Measurements from ENCODE around the gene PDE4D.
A peak's percentile ranks its signal among the peaks of the same experiment; 100 is the strongest.

The PDE4D gene

DNA sequence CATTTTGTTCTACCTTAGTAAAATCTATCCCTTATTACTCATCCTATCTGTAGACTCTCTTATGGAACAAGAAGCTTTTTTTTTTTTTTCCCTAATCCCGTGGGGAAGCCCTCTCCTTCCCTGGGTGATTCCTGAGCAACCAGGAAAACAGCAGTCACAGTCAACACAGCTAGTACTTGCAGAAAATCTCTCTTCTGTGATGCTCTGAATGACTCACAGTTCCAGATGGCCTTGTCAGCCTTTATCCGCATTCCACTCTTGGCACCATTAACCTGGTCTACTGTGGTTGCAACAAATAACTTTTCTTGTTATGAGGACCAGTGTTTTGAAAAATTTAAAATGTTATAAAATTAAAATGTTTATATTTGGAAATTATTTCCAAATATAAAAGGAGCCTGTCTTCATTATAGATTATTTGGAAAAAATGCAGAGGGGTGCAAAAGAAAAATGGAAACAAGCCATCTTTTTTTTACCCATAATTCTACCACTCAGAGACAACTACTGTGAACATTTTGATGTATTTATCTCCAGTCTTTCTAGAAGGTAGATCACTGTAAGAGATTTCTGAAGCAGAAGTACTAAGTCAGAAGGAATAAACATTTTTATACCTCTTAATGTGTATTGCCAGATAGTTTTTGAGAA is 824.0 kb downstream of the PDE4D start:
- Histone ChIP-seq H3K4me1 (peaks cover 14% of the 10 kb centered on the region), H3K36me3 (no peaks in the 10 kb centered on the region), H3K9me3 (no peaks in the 10 kb centered on the region), H3K4me3 (ENCODE audit: low read depth, low read length) (no peak overlapping the region), H3K27me3 (no peaks in the 10 kb centered on the region)
- TF ChIP-seq, protein P1, sequence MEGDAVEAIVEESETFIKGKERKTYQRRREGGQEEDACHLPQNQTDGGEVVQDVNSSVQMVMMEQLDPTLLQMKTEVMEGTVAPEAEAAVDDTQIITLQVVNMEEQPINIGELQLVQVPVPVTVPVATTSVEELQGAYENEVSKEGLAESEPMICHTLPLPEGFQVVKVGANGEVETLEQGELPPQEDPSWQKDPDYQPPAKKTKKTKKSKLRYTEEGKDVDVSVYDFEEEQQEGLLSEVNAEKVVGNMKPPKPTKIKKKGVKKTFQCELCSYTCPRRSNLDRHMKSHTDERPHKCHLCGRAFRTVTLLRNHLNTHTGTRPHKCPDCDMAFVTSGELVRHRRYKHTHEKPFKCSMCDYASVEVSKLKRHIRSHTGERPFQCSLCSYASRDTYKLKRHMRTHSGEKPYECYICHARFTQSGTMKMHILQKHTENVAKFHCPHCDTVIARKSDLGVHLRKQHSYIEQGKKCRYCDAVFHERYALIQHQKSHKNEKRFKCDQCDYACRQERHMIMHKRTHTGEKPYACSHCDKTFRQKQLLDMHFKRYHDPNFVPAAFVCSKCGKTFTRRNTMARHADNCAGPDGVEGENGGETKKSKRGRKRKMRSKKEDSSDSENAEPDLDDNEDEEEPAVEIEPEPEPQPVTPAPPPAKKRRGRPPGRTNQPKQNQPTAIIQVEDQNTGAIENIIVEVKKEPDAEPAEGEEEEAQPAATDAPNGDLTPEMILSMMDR (IDR thresholded peaks at IDR 0.05; ENCODE audit: low read depth, low read length): no peak
- DNase-seq: peak; percentile 67

DNA sequence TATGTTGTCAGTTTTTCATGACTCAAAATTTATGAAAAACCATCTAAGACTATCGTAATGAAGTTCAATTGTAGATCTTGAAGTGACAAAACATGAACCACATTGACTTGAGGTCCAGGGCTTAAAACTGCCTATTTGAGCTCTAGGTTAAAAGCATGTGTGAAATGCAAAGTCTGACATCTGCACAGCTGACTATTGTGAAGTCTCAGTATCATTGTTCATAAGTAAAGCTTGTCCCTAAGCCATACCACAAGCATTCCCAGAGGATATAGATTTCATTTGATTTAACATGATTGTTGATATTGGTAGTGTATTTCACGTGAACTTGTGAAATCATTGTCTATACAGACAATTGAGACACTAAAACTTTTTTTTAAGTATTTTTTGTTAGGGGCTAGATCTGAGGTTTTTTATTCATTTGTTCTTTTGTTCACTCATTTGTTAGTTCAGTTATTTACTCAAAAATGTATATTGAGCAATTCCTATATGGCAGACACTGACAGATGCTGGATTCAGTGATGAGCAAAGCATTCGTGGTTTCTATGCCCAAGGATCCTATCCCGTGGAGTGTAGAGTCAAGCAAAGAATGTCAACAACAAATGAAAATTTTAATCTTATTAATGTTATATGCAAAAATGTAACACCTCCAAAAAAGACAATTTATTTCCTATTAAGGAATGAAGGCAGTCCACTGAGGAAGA is 825.4 kb downstream of the PDE4D start:
- no peaks in the 10 kb centered on the region for H3K27me3 ChIP-seq
- peaks cover 17% of the 10 kb centered on the region for H3K4me1 ChIP-seq
- no peak for DNase-seq
- H3K36me3 ChIP-seq: no peaks in the 10 kb centered on the region
- TF ChIP-seq, protein P1 (IDR thresholded peaks at IDR 0.05; ENCODE audit: low read depth, low read length): no peak
- no peak overlapping the region for H3K4me3 ChIP-seq (ENCODE audit: low read depth, low read length)
- H3K9me3 ChIP-seq: no peaks in the 10 kb centered on the region

DNA sequence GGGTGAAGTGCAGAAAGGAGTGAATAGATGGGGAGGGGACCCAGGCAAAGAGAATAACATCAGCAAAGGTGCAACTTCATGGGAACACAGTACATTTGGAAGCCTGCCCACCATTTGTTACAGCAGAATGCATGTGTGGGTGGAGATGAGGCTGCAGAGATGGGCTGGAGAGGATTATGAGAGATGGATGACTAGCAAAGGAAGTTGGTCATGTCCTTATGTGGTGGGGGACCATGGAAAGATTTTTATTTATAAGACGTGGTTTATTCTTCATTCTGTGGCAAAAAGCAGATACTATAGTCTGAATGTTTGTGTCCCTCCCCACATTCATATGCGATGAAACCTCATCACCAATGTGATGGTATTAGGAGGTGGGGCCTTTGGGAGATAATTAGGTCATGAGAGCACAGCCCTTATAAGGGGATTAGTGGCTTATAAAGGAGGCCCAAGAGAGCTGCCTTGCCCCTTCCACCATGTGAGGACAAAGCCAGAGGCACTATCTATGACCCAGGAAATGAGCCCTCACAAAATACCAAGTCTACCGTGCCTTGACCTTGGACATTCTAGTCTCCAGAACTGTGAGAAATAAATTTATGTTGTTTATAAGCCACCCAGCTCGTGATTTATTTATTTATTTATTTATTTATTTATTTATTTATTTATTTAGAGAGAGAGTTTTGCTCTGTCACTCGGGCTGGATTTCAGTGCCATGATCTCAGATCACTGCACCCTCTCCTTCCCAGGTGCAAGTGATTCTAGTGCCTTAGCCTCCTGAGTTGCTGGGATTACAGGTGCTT is 827.0 kb downstream of the PDE4D start:
- no peak for DNase-seq
- TF ChIP-seq, protein P1 (IDR thresholded peaks at IDR 0.05; ENCODE audit: low read depth, low read length): no peak
- H3K4me3 ChIP-seq (ENCODE audit: low read depth, low read length): no peak overlapping the region
- no peaks in the 10 kb centered on the region for H3K36me3 ChIP-seq
- no peaks in the 10 kb centered on the region for H3K9me3 ChIP-seq
- no peaks in the 10 kb centered on the region for H3K27me3 ChIP-seq
- peaks cover 24% of the 10 kb centered on the region for H3K4me1 ChIP-seq

DNA sequence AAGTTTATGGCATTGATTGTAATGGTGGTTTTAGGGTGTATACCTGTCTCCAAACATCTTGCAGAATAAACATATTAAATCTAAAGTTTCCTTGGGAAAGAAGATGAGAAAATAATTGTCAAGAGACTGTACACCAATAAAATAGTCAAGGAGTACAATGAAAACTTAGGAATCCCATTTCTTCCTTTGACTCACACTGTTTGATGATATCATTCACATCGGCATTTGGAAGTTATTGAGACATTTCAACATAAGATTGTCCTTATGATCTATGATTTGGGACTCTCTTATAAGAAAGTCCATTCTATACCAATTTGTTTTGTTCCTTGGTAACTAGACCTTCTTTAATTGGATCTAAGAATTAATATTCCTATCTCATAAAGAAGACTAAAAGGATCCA is 828.0 kb downstream of the PDE4D start:
- H3K4me1 ChIP-seq: peaks cover 35% of the 10 kb centered on the region
- no peak for DNase-seq

DNA sequence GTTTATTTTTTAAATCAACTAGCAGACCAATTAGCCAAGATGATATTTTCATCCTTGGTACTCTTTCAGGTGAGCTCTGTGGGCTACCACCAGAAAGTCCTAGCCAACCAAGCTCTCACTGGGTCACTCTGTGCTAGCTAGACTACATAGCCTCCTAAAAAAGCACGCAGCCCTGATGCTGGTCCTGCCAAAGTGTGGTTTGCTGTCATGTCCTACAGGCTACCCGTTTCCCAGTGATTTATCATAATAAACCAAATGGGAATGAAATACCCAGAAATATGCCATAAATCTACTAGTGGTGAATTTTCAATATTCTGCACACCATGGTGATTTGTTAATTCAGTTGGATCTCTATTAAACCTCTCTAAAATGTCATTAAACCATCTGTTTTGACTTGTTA is 829.2 kb downstream of the PDE4D start:
- Histone ChIP-seq H3K9me3 (no peaks in the 10 kb centered on the region), H3K4me3 (ENCODE audit: low read depth, low read length) (no peak overlapping the region), H3K4me1 (peaks cover 40% of the 10 kb centered on the region), H3K27me3 (no peaks in the 10 kb centered on the region), H3K36me3 (no peaks in the 10 kb centered on the region)
- no peak for DNase-seq
- TF ChIP-seq, protein P1 (IDR thresholded peaks at IDR 0.05; ENCODE audit: low read depth, low read length): no peak

More for the DNA sequence above, 828.0 kb downstream of the PDE4D start:
- no peak overlapping the region for H3K4me3 ChIP-seq (ENCODE audit: low read depth, low read length)
- TF ChIP-seq, protein P1 (IDR thresholded peaks at IDR 0.05; ENCODE audit: low read depth, low read length): no peak
- H3K9me3 ChIP-seq: no peaks in the 10 kb centered on the region
- no peaks in the 10 kb centered on the region for H3K27me3 ChIP-seq
- H3K36me3 ChIP-seq: no peaks in the 10 kb centered on the region

Measured in BE2C (cell line).